NCI-H2227 (cell line): ENCODE data around the gene HOXD10.

Experiments used
- DNase-seq: peaks from one replicate; lab custom pipeline; 2025; ENCODE audit not compliant: unreplicated experiment; lab: John Stamatoyannopoulos, UW

The HOXD10 gene

GRCh38 chr2:176115883-176116813, at the start of gene HOXD10:
TSS of gene HOXD10 (plus strand) at chr2:176116778. CDS start at chr2:176116834, 56 bp downstream.
- DNase-seq = peak; percentile 76

- no peak for DNase-seq
These were observed 48.8 kb upstream of the HOXD10 start for GRCh38 chr2:176067589-176068418.

GRCh38 chr2:176068419-176068832, 48.2 kb upstream of the HOXD10 start:
- DNase-seq = no peak

GRCh38 chr2:176071330-176072291, 45.0 kb upstream of the HOXD10 start:
- DNase-seq = no peak

GRCh38 chr2:176072292-176072669, 44.3 kb upstream of the HOXD10 start:
- DNase-seq = no peak

GRCh38 chr2:176072951-176073904, 43.4 kb upstream of the HOXD10 start:
- DNase-seq = no peak

- no peak for DNase-seq
These were observed 41.6 kb upstream of the HOXD10 start for GRCh38 chr2:176074919-176075425.

GRCh38 chr2:176075481-176075880, 41.1 kb upstream of the HOXD10 start:
- DNase-seq = peak; percentile 36

GRCh38 chr2:176076063-176076462, 40.5 kb upstream of the HOXD10 start:
- DNase-seq = no peak

- no peak for DNase-seq
These were observed 39.8 kb upstream of the HOXD10 start for GRCh38 chr2:176076796-176077195.

GRCh38 chr2:176078541-176079284, 37.9 kb upstream of the HOXD10 start:
- peak; percentile 49 for DNase-seq

GRCh38 chr2:176079285-176079830, 37.2 kb upstream of the HOXD10 start:
- peak; percentile 67 for DNase-seq

- DNase-seq = peak; percentile 93
These were observed 36.6 kb upstream of the HOXD10 start for GRCh38 chr2:176079831-176080539.

GRCh38 chr2:176080540-176081375, 35.8 kb upstream of the HOXD10 start:
- no peak for DNase-seq

- no peak for DNase-seq
These were observed 35.2 kb upstream of the HOXD10 start for GRCh38 chr2:176081376-176081836.

- DNase-seq = no peak
These were observed 34.6 kb upstream of the HOXD10 start for GRCh38 chr2:176081837-176082524.
